ENCODE measurements around the gene SENP6.
"Not testable (repeated sequence)": the region's sequence is repeated elsewhere in the genome, so short reads cannot be mapped to it uniquely, and the experiment has no call there.

SENP6 gene

DNA sequence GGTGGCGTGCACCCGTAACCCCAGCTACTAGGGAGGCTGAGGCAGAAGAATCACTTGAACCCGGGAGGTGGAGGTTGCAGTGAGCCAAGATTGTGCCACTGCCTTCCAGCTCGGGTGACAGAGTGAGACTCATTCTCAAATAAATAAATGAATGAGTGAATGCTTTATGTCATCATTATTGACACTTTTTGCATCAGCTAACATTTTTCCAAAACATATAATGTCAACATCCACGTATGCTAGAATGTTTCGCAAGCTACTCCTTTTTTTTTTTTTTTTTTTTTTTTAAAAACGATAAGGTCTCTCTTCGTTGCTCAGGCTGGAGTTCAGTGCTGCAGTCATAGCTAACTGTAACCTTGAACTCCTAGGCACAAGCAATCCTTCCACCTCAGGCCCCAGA, 72.2 kb downstream of the SENP6 start:
- Histone ChIP-seq H3K23ac (ENCODE audit: low read length in 2 of 2) (no peak overlapping the region), H3K79me1 (replicated peaks; ENCODE audit: low read length, poor library complexity, severe bottlenecking) (peaks cover 6% of the 10 kb centered on the region), H3K4me2 (ENCODE audit: low read length, poor library complexity, severe bottlenecking) (no peak overlapping the region), H4K91ac (ENCODE audit: low read length) (no peak overlapping the region), H2BK120ac (ENCODE audit: low read depth, low read length) (no peak overlapping the region), H3K27ac (ENCODE audit: low read length, poor library complexity, severe bottlenecking) (no peak overlapping the region), H3K4ac (ENCODE audit: low read depth in 1 of 2, low read length in 2 of 2) (no peak overlapping the region), H3K9ac (ENCODE audit: low read length) (no peak overlapping the region), H4K8ac (ENCODE audit: low read length) (no peak overlapping the region), H2AFZ (ENCODE audit: low read depth, low read length) (no peak overlapping the region), H3K18ac (ENCODE audit: low read depth in 1 of 2, low read length in 2 of 2) (no peak overlapping the region), H2BK15ac (ENCODE audit: low read depth, poor library complexity, severe bottlenecking) (no peak overlapping the region), H2BK5ac (ENCODE audit: low read depth, low read length, poor library complexity, severe bottlenecking) (no peak overlapping the region), H3K4me3 (ENCODE audit: insufficient read depth in 1 of 2, low read depth in 1 of 2, low read length in 2 of 2) (no peak overlapping the region), H2AK5ac (ENCODE audit: low read length, severe bottlenecking) (no peak overlapping the region), H3K36me3 (ENCODE audit: control insufficient read depth in 1 of 2, insufficient read depth in 2 of 2, low read depth in 1 of 2, low read length in 2 of 2) (peaks cover 14 to 88% of the 10 kb centered on the region in 2 experiments), H3K14ac (ENCODE audit: low read length in 2 of 2) (no peak overlapping the region), H3K27me3 (ENCODE audit: control insufficient read depth in 1 of 2, insufficient read depth in 1 of 2, low read length in 2 of 2) (no peaks in the 10 kb centered on the region), H3K4me1 (ENCODE audit: control insufficient read depth, insufficient read depth, low read depth, low read length) (no peaks in the 10 kb centered on the region), H2BK12ac (ENCODE audit: low read length in 2 of 2) (no peak overlapping the region), H3K9me3 (ENCODE audit: control insufficient read depth, low read length) (no peaks in the 10 kb centered on the region)
- 94% methylated on average over 5 of the region's 8 CpGs for WGBS
- DNase-seq, result peak; percentile 4

DNA sequence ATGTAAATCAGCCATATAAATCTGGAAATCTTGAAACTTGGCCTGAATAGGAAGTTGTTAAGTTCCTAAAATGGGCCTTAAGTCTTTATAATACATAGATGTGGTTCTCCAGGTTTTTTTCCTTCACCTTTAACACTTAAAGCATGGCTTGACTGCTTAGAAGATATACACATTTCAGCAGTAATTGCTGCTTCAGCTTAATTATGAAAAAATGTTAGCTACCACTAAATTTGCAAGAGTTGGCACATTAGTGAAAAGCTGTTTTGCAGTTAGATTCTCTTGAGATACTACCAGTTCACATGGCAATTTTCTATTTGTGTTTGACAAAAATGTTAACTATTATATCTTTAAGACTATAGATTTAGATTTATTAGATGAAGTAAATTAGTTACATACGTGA, 74.7 kb downstream of the SENP6 start:
- Histone ChIP-seq H3K27ac (ENCODE audit: low read length, poor library complexity, severe bottlenecking) (no peak overlapping the region), H3K27me3 (ENCODE audit: control insufficient read depth in 1 of 2, insufficient read depth in 1 of 2, low read length in 2 of 2) (no peaks in the 10 kb centered on the region), H3K9ac (ENCODE audit: low read length) (no peak overlapping the region), H3K4ac (ENCODE audit: low read depth in 1 of 2, low read length in 2 of 2) (no peak overlapping the region), H4K8ac (ENCODE audit: low read length) (no peak overlapping the region), H3K4me1 (ENCODE audit: control insufficient read depth, insufficient read depth, low read depth, low read length) (no peaks in the 10 kb centered on the region), H3K23ac (ENCODE audit: low read length in 2 of 2) (no peak overlapping the region), H3K4me3 (ENCODE audit: insufficient read depth in 1 of 2, low read depth in 1 of 2, low read length in 2 of 2) (no peak overlapping the region), H2BK120ac (ENCODE audit: low read depth, low read length) (no peak overlapping the region), H3K36me3 (ENCODE audit: control insufficient read depth in 1 of 2, insufficient read depth in 2 of 2, low read depth in 1 of 2, low read length in 2 of 2) (peaks cover 15 to 90% of the 10 kb centered on the region in 2 experiments), H3K9me3 (ENCODE audit: control insufficient read depth, low read length) (peaks cover 4% of the 10 kb centered on the region), H2BK15ac (ENCODE audit: low read depth, poor library complexity, severe bottlenecking) (no peak overlapping the region), H4K91ac (ENCODE audit: low read length) (no peak overlapping the region), H2AK5ac (ENCODE audit: low read length, severe bottlenecking) (no peak overlapping the region), H2BK5ac (ENCODE audit: low read depth, low read length, poor library complexity, severe bottlenecking) (no peak overlapping the region), H3K4me2 (ENCODE audit: low read length, poor library complexity, severe bottlenecking) (no peak overlapping the region), H2AFZ (ENCODE audit: low read depth, low read length) (no peak overlapping the region), H2BK12ac (ENCODE audit: low read length in 2 of 2) (no peak overlapping the region), H3K14ac (ENCODE audit: low read length in 2 of 2) (no peak overlapping the region), H3K18ac (ENCODE audit: low read depth in 1 of 2, low read length in 2 of 2) (no peak overlapping the region), H3K79me1 (replicated peaks; ENCODE audit: low read length, poor library complexity, severe bottlenecking) (peaks cover 8% of the 10 kb centered on the region)
- 100% methylated on average over 1 of the region's 1 CpG for WGBS
- DNase-seq, result no peak

DNA sequence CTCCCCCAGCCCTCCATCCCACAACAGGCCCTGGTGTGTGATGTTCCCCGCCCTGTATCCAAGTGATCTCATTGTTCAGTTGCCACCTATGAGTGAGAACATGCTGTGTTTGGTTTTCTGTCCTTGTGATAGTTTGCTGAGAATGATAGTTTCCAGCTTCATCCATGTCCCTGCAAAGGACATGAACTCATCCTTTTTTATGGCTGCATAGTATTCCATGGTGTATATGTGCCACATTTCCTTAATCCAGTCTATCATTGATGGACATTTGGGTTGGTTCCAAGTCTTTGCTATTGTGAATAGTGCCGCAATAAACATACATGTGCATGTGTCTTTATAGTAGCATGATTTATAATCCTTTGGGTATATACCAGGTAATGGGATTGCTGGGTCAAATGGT, 80.9 kb downstream of the SENP6 start:
- not testable (repeated sequence) for H2BK15ac ChIP-seq (ENCODE audit: low read depth, poor library complexity, severe bottlenecking); H3K27me3 ChIP-seq (ENCODE audit: control insufficient read depth in 1 of 2, insufficient read depth in 1 of 2, low read length in 2 of 2); H2AFZ ChIP-seq (ENCODE audit: low read depth, low read length); H3K27ac ChIP-seq (ENCODE audit: low read length, poor library complexity, severe bottlenecking); H4K8ac ChIP-seq (ENCODE audit: low read length); H3K4me1 ChIP-seq (ENCODE audit: control insufficient read depth, insufficient read depth, low read depth, low read length); DNase-seq; H2BK12ac ChIP-seq (ENCODE audit: low read length in 2 of 2); H3K4me2 ChIP-seq (ENCODE audit: low read length, poor library complexity, severe bottlenecking); H3K4me3 ChIP-seq (ENCODE audit: insufficient read depth in 1 of 2, low read depth in 1 of 2, low read length in 2 of 2); H2AK5ac ChIP-seq (ENCODE audit: low read length, severe bottlenecking); H2BK120ac ChIP-seq (ENCODE audit: low read depth, low read length); H3K23ac ChIP-seq (ENCODE audit: low read length in 2 of 2); H3K9ac ChIP-seq (ENCODE audit: low read length); H3K79me1 ChIP-seq (replicated peaks; ENCODE audit: low read length, poor library complexity, severe bottlenecking); H4K91ac ChIP-seq (ENCODE audit: low read length); H3K14ac ChIP-seq (ENCODE audit: low read length in 2 of 2); H2BK5ac ChIP-seq (ENCODE audit: low read depth, low read length, poor library complexity, severe bottlenecking); H3K4ac ChIP-seq (ENCODE audit: low read depth in 1 of 2, low read length in 2 of 2); H3K18ac ChIP-seq (ENCODE audit: low read depth in 1 of 2, low read length in 2 of 2)
- WGBS, result no CpG with 5 or more reads among the region's 2 CpGs
- H3K9me3 ChIP-seq (ENCODE audit: control insufficient read depth, low read length), result peaks cover 14% of the 10 kb centered on the region
- peaks cover 11 to 57% of the 10 kb centered on the region in 2 experiments for H3K36me3 ChIP-seq (ENCODE audit: control insufficient read depth in 1 of 2, insufficient read depth in 2 of 2, low read depth in 1 of 2, low read length in 2 of 2)

DNA sequence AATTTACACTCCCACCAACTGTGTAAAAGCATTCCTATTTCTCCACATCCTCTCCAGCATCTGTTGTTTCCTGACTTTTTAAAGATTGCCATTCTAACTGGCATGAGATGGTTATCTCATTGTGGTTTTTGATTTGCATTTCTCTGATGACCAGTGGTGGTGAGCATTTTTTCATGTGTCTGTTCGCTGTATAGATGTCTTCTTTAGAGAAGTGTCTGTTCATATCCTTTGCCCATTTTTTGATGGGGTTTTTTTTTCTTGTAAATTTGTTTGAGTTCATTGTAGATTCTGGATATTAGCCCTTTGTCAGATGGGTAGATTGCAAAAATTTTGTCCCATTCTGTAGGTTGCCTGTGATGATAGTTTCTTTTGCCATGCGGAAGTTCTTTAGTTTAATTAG, 81.3 kb downstream of the SENP6 start:
- peaks cover 14% of the 10 kb centered on the region for H3K9me3 ChIP-seq (ENCODE audit: control insufficient read depth, low read length)
- H3K79me1 ChIP-seq (replicated peaks; ENCODE audit: low read length, poor library complexity, severe bottlenecking), result not testable (repeated sequence)

More for the DNA sequence above, 81.3 kb downstream of the SENP6 start:
- H3K4me2 ChIP-seq (ENCODE audit: low read length, poor library complexity, severe bottlenecking); H3K4ac ChIP-seq (ENCODE audit: low read depth in 1 of 2, low read length in 2 of 2); H3K27ac ChIP-seq (ENCODE audit: low read length, poor library complexity, severe bottlenecking); H2BK5ac ChIP-seq (ENCODE audit: low read depth, low read length, poor library complexity, severe bottlenecking); H3K4me3 ChIP-seq (ENCODE audit: insufficient read depth in 1 of 2, low read depth in 1 of 2, low read length in 2 of 2); DNase-seq; H3K18ac ChIP-seq (ENCODE audit: low read depth in 1 of 2, low read length in 2 of 2); H3K9ac ChIP-seq (ENCODE audit: low read length); H2AK5ac ChIP-seq (ENCODE audit: low read length, severe bottlenecking); H2BK120ac ChIP-seq (ENCODE audit: low read depth, low read length); H3K23ac ChIP-seq (ENCODE audit: low read length in 2 of 2); H4K91ac ChIP-seq (ENCODE audit: low read length); H3K27me3 ChIP-seq (ENCODE audit: control insufficient read depth in 1 of 2, insufficient read depth in 1 of 2, low read length in 2 of 2); H4K8ac ChIP-seq (ENCODE audit: low read length); H2BK15ac ChIP-seq (ENCODE audit: low read depth, poor library complexity, severe bottlenecking); H2BK12ac ChIP-seq (ENCODE audit: low read length in 2 of 2); H2AFZ ChIP-seq (ENCODE audit: low read depth, low read length); H3K14ac ChIP-seq (ENCODE audit: low read length in 2 of 2); H3K4me1 ChIP-seq (ENCODE audit: control insufficient read depth, insufficient read depth, low read depth, low read length): not testable (repeated sequence)
- 100% methylated on average over 2 of the region's 2 CpGs for WGBS
- peaks cover 16 to 57% of the 10 kb centered on the region in 2 experiments for H3K36me3 ChIP-seq (ENCODE audit: control insufficient read depth in 1 of 2, insufficient read depth in 2 of 2, low read depth in 1 of 2, low read length in 2 of 2)
